SK-N-SH treated with all-trans-retinoic acid at 6 μM for 48 hours (cell line): ENCODE data around the gene CXCL17.

Experiments
- ATAC-seq: fragments of 200-7000 bp; cut with Tn5 transposase; 3 replicates; pipeline ENCODE4 v1.9.1; 2020; ENCODE audit warnings: mild to moderate bottlenecking, moderate library complexity
- BACH2 ChIP-seq: fragments of 250-450 bp; sonication (Bioruptor Pico); IDR thresholded peaks from 2 replicates; pipeline ENCODE4 v1.9.0; 2021; ENCODE audit warnings: mild to moderate bottlenecking, borderline replicate concordance
- GLIS3 ChIP-seq: fragments of 250-450 bp; sonication (Bioruptor Pico); IDR thresholded peaks from 2 replicates; pipeline ENCODE4 v1.5.0; 2020; ENCODE audit warnings: mild to moderate bottlenecking, moderate library complexity
- ISL1 ChIP-seq: fragments of 250-450 bp; sonication (Bioruptor Pico); IDR thresholded peaks from 2 replicates; pipeline ENCODE4 v2.1.2; 2022; ENCODE audit warnings: mild to moderate bottlenecking, moderate library complexity
- POU6F1 ChIP-seq: fragments of 250-450 bp; sonication (Bioruptor Pico); IDR thresholded peaks from 2 replicates; pipeline ENCODE4 v1.8.0; 2021; ENCODE audit warnings: low read depth, mild to moderate bottlenecking, moderate library complexity, borderline replicate concordance
- PPARA ChIP-seq: fragments of 250-450 bp; sonication (Bioruptor Pico); IDR thresholded peaks from 2 replicates; pipeline ENCODE4 v1.5.0; 2020; ENCODE audit warnings: mild to moderate bottlenecking, borderline replicate concordance
- RARB ChIP-seq: fragments of 250-450 bp; sonication (Bioruptor Pico); IDR thresholded peaks from 2 replicates; pipeline ENCODE4 v1.8.0; 2021; ENCODE audit warnings: mild to moderate bottlenecking, moderate library complexity
- SNAI2 ChIP-seq: fragments of 250-450 bp; sonication (Bioruptor Pico); IDR thresholded peaks from 2 replicates; pipeline ENCODE4 v1.5.0; 2020; ENCODE audit warnings: mild to moderate bottlenecking, moderate library complexity
- TCF4 ChIP-seq: fragments of 250-450 bp; sonication (Bioruptor Pico); IDR thresholded peaks from 2 replicates; pipeline ENCODE4 v1.8.0; 2021; ENCODE audit warnings: mild to moderate bottlenecking, moderate library complexity, borderline replicate concordance
- TOX ChIP-seq: fragments of 250-450 bp; sonication (Bioruptor Pico); IDR thresholded peaks from 2 replicates; pipeline ENCODE4 v1.8.0; 2021; ENCODE audit warnings: mild to moderate bottlenecking, moderate library complexity, borderline replicate concordance
- ZC3H10 ChIP-seq: fragments of 250-450 bp; sonication (Bioruptor Pico); IDR thresholded peaks from 2 replicates; pipeline ENCODE4 v1.5.1; 2021; ENCODE audit warnings: mild to moderate bottlenecking, moderate library complexity
- ZFP3 ChIP-seq: fragments of 250-450 bp; sonication (Bioruptor Pico); IDR thresholded peaks from 2 replicates; pipeline ENCODE4 v1.5.0; 2020; ENCODE audit warnings: mild to moderate bottlenecking, moderate library complexity
- ZFP30 ChIP-seq: fragments of 450-650 bp; formaldehyde crosslinking; IDR thresholded peaks from 2 replicates; pipeline ENCODE4 v1.5.0; 2022; ENCODE audit warnings: mild to moderate bottlenecking, moderate library complexity
- ZNF565 ChIP-seq: fragments of 450-650 bp; formaldehyde crosslinking; conservative IDR thresholded peaks from 2 replicates; pipeline ENCODE4 v1.5.0; 2020; ENCODE audit warnings: low read depth, mild to moderate bottlenecking, moderate library complexity
- ZNF70 ChIP-seq: fragments of 450-650 bp; formaldehyde crosslinking; IDR thresholded peaks from 2 replicates; pipeline ENCODE4 v1.5.0; 2020; ENCODE audit warnings: mild to moderate bottlenecking, moderate library complexity
- TF ChIP-seq, protein P1 (sequence below): fragments of 250-450 bp; sonication (Bioruptor Pico); IDR thresholded peaks from 2 replicates; pipeline ENCODE4 v1.5.1; 2021; ENCODE audit warnings: mild to moderate bottlenecking, moderate library complexity
- TF ChIP-seq, protein P2 (sequence below): fragments of 250-450 bp; sonication (Bioruptor Pico); IDR thresholded peaks from 2 replicates; pipeline ENCODE4 v1.5.1; 2020; ENCODE audit warnings: low read depth, mild to moderate bottlenecking, moderate library complexity
- TF ChIP-seq, protein P3 (sequence below): fragments of 250-450 bp; sonication (Bioruptor Pico); IDR thresholded peaks from 2 replicates; pipeline ENCODE4 v1.5.0; 2020; ENCODE audit warnings: mild to moderate bottlenecking, moderate library complexity

CXCL17 gene

DNA sequence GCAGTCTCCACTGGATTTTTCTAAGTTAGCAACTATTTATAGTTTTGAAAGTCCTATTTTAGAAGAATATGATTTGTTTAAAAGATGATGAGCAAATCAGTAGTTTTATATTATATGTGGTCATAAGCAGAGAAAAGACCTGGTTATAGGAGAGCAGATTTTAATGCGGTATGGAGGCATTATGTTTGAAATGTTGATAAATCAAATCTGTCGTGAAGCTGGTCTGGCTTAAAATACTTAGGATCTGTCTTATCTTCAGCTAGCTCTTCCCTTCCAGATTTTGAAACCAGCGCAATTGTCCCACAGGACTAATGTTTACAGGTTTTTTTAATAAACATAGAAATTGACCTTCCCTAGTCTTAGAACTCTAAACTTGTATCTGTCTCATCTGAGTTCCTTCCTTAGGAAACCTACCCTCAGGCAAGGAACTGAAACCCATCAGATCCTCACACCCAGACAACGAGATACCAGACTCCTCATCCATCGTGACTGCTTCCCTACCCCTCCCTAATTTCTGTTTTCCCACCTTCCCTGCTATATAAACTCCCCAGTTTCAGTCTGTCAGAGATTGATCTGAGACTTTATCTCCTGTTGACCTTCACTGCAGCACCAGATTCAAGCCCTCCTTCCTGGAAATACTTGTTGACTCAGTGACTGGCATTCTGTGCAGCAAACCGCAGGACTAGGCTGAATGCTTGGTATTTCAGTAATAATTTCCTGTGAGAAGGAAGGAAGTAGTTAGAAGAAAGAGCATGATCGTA is 37.8 kb upstream of the CXCL17 start:
- peak; percentile 90 for ATAC-seq
- no peak for TF ChIP-seq ZC3H10 (CRISPR knock-in tag)
- TF ChIP-seq, protein P1, sequence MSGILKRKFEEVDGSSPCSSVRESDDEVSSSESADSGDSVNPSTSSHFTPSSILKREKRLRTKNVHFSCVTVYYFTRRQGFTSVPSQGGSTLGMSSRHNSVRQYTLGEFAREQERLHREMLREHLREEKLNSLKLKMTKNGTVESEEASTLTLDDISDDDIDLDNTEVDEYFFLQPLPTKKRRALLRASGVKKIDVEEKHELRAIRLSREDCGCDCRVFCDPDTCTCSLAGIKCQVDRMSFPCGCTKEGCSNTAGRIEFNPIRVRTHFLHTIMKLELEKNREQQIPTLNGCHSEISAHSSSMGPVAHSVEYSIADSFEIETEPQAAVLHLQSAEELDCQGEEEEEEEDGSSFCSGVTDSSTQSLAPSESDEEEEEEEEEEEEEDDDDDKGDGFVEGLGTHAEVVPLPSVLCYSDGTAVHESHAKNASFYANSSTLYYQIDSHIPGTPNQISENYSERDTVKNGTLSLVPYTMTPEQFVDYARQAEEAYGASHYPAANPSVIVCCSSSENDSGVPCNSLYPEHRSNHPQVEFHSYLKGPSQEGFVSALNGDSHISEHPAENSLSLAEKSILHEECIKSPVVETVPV (CRISPR knock-in tag): no peak
- TF ChIP-seq ISL1: no peak
- TF ChIP-seq TOX: no peak
- TF ChIP-seq, all 23 proteins: peak for 0

- ATAC-seq: no peak
- TF ChIP-seq ZFP3 (CRISPR knock-in tag) (no peak), ISL1 (no peak), GLIS3 (CRISPR knock-in tag) (no peak), RARB (CRISPR knock-in tag) (no peak), PPARA (CRISPR knock-in tag) (no peak), ZC3H10 (CRISPR knock-in tag) (no peak), ZFP30 (CRISPR knock-in tag) (no peak), POU6F1 (CRISPR knock-in tag) (no peak), TCF4 (CRISPR knock-in tag) (no peak)
- TF ChIP-seq, protein P2, sequence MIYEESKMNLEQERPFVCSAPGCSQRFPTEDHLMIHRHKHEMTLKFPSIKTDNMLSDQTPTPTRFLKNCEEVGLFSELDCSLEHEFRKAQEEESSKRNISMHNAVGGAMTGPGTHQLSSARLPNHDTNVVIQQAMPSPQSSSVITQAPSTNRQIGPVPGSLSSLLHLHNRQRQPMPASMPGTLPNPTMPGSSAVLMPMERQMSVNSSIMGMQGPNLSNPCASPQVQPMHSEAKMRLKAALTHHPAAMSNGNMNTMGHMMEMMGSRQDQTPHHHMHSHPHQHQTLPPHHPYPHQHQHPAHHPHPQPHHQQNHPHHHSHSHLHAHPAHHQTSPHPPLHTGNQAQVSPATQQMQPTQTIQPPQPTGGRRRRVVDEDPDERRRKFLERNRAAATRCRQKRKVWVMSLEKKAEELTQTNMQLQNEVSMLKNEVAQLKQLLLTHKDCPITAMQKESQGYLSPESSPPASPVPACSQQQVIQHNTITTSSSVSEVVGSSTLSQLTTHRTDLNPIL (CRISPR knock-in tag): no peak
Observed at GRCh38 chr19:42479736-42480135, 37.0 kb upstream of the CXCL17 start.

DNA sequence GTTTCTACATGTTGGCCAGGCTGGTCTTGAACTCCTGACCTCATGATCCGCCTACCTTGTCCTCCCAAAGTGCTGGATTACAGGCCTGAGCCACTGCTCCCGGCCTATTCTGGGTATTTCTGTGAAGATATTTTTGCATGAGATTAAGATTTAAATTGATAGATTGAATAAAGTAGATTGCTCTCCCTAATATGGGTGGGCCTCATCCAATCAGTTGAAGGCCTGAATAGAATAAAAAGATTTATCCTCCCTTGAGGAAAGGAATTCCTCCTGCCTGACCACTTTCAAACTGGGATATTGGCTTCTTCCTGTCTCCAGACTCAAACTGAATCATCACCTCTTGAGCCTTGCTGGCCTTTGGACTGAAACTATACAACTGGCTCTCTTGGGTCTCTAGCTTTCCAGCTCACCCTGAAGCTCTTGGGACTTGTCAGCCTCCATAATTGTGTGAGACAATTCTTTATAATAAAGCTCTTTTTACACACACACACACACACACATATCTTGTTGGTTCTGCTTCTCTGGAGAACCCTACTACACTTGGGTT is 36.1 kb upstream of the CXCL17 start:
- no peak for TF ChIP-seq ISL1
- TF ChIP-seq SNAI2 (CRISPR knock-in tag): no peak
- TF ChIP-seq, protein P3, sequence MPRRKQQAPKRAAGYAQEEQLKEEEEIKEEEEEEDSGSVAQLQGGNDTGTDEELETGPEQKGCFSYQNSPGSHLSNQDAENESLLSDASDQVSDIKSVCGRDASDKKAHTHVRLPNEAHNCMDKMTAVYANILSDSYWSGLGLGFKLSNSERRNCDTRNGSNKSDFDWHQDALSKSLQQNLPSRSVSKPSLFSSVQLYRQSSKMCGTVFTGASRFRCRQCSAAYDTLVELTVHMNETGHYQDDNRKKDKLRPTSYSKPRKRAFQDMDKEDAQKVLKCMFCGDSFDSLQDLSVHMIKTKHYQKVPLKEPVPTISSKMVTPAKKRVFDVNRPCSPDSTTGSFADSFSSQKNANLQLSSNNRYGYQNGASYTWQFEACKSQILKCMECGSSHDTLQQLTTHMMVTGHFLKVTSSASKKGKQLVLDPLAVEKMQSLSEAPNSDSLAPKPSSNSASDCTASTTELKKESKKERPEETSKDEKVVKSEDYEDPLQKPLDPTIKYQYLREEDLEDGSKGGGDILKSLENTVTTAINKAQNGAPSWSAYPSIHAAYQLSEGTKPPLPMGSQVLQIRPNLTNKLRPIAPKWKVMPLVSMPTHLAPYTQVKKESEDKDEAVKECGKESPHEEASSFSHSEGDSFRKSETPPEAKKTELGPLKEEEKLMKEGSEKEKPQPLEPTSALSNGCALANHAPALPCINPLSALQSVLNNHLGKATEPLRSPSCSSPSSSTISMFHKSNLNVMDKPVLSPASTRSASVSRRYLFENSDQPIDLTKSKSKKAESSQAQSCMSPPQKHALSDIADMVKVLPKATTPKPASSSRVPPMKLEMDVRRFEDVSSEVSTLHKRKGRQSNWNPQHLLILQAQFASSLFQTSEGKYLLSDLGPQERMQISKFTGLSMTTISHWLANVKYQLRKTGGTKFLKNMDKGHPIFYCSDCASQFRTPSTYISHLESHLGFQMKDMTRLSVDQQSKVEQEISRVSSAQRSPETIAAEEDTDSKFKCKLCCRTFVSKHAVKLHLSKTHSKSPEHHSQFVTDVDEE (CRISPR knock-in tag): no peak
- TF ChIP-seq RARB (CRISPR knock-in tag): no peak
- ATAC-seq: no peak

DNA sequence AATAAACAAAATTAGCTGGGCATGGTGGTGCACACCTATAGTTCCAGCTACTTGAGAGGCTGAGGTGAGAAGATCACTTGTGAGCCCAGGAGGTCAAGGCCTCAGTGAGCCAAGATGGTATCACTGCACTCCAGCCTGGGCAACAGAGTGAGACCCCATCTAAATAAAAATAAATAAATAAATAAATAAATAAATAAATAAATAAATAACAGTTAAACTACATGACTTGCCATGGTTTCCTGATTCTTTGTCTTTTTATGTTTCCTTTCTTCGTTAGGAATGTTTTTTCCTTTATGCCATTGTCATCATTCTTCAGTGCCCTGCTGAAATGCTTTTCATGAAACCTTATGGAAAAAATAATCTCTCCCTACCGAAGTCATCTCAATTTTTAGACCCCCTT is 35.2 kb upstream of the CXCL17 start:
- TF ChIP-seq ZFP30 (CRISPR knock-in tag) (no peak), ZNF70 (CRISPR knock-in tag) (no peak), POU6F1 (CRISPR knock-in tag) (no peak), SNAI2 (CRISPR knock-in tag) (no peak), ZC3H10 (CRISPR knock-in tag) (no peak), ISL1 (no peak), TOX (no peak), BACH2 (CRISPR knock-in tag) (no peak), GLIS3 (CRISPR knock-in tag) (no peak), ZNF565 (no peak), TCF4 (CRISPR knock-in tag) (no peak)
- TF ChIP-seq, protein P1 (CRISPR knock-in tag): no peak
- TF ChIP-seq, protein P3 (CRISPR knock-in tag): no peak
- ATAC-seq: no peak
